Panc1 (cell line): ENCODE measurements around the gene PHOX2A. TPM values are rescaled to one million over a fixed set of nuclear protein-coding genes. Genes with fewer than 3 reads are reported as not detected.

Source experiments
- ATAC-seq: fragments of 200-7000 bp; cut with Tn5 transposase; 2 replicates; pipeline ENCODE4 v1.9.1; 2020; ENCODE audit warnings: mild to moderate bottlenecking, moderate library complexity
- BruUV-seq: library from RNA; stranded (reverse); fragments of 400-500 nt; replicated peaks from 2 replicates; lab custom pipeline; 2021; lab: Mats Ljungman, UMichigan
- CTCF ChIA-PET: fragments of 300-600 bp; sonication (Branson Sonifier 250); formaldehyde crosslinking; loops from one replicate; lab custom pipeline; 2022; ENCODE audit warnings: antibody characterized with exemption; lab: Charles Lee
- POLR2A ChIA-PET: fragments of 300-600 bp; sonication (Branson Sonifier 250); formaldehyde crosslinking; loops from one replicate; lab custom pipeline; 2022; ENCODE audit warnings: antibody characterized with exemption; lab: Charles Lee
- DNase-seq: peaks from one replicate; pipeline ENCODE4 v3.0.0-alpha.2; 2010; ENCODE audit warnings: low read depth, low spot score
- H3K27ac ChIP-seq: 2 replicates; pipeline ENCODE4 v1.5.1; 2011; ENCODE audit warnings: mild to moderate bottlenecking, low read length, inconsistent platforms
- H3K27me3 ChIP-seq: fragments of 200-500 bp; sonication (Bioruptor generic); 2 replicates; pipeline ENCODE4 v1.6.0; 2014; ENCODE audit warnings: low read length, inconsistent platforms; ENCODE audit not compliant: control insufficient read depth, insufficient read depth
- H3K36me3 ChIP-seq: fragments of 200-500 bp; sonication (Bioruptor generic); 2 replicates; pipeline ENCODE4 v1.5.1; 2014; ENCODE audit warnings: inconsistent platforms, mild to moderate bottlenecking, low read length, moderate library complexity; ENCODE audit not compliant: control insufficient read depth, insufficient read depth
- H3K4me1 ChIP-seq: 2 replicates; pipeline ENCODE4 v1.5.1; 2011; ENCODE audit warnings: inconsistent platforms, mild to moderate bottlenecking, low read length, moderate library complexity; ENCODE audit not compliant: control insufficient read depth, insufficient read depth
- H3K4me3 ChIP-seq, 2 experiments: 2 replicates each; pipeline ENCODE4 v1.5.1; 2011 to 2012; ENCODE audit warnings: low read depth in 2 of 2, low read length in 2 of 2, mild to moderate bottlenecking in 2 of 2, inconsistent platforms in 1 of 2, moderate library complexity in 1 of 2
- H3K9me3 ChIP-seq: fragments of 200-500 bp; sonication (Bioruptor generic); 2 replicates; pipeline ENCODE4 v1.5.1; 2014; ENCODE audit warnings: low read depth, mild to moderate bottlenecking, inconsistent platforms, low read length, moderate library complexity; ENCODE audit not compliant: control insufficient read depth, insufficient read depth
- POLR2AphosphoS5 ChIP-seq: IDR thresholded peaks from 2 replicates; pipeline ENCODE4 v1.6.1; 2012; ENCODE audit warnings: mild to moderate bottlenecking, low read depth, low read length, moderate library complexity
- SIN3A ChIP-seq: IDR thresholded peaks from 2 replicates; pipeline ENCODE4 v1.6.1; 2012; ENCODE audit warnings: low read depth, mild to moderate bottlenecking, low read length, moderate library complexity, borderline replicate concordance; ENCODE audit not compliant: insufficient read depth
- TCF7L2 ChIP-seq: IDR thresholded peaks from 2 replicates; pipeline ENCODE4 v1.6.1; 2011; ENCODE audit warnings: mild to moderate bottlenecking, low read depth, low read length, inconsistent platforms
- in situ Hi-C: cut with HindIII; loops from 2 replicates; pipeline ENCODE4 v1.10.0; 2016; ENCODE audit warnings: low sequenced_read_pairs, low pct_unique_long_range_greater_than_20kb
- intact Hi-C: fragments of 100-400 bp; cut with micrococcal nuclease; formaldehyde crosslinking; loops from one replicate; pipeline ENCODE4 v1.10.0; 2022; ENCODE audit not compliant: unreplicated experiment
- total RNA-seq: library from RNA; stranded (reverse); gene quantifications from one replicate; pipeline ENCODE4 v1.2.1, GENCODE V29; 2021; ENCODE audit not compliant: unreplicated experiment
- TF ChIP-seq, protein P1 (sequence below): fragments of 450-650 bp; IDR thresholded peaks from 2 replicates; pipeline ENCODE4 v1.5.1; 2017; ENCODE audit warnings: mild to moderate bottlenecking
- TF ChIP-seq, protein P2 (sequence below), 2 experiments: IDR thresholded peaks; 2 replicates each; pipeline ENCODE4 v1.6.1; 2011 to 2012; ENCODE audit warnings: low read depth in 2 of 2, control low read depth in 1 of 2, low read length in 1 of 2, mild to moderate bottlenecking in 1 of 2, moderate library complexity in 1 of 2; ENCODE audit not compliant: insufficient read depth in 1 of 2

Gene PHOX2A
- total RNA-seq, 1 experiment from 2014 or later = not detected

DNA sequence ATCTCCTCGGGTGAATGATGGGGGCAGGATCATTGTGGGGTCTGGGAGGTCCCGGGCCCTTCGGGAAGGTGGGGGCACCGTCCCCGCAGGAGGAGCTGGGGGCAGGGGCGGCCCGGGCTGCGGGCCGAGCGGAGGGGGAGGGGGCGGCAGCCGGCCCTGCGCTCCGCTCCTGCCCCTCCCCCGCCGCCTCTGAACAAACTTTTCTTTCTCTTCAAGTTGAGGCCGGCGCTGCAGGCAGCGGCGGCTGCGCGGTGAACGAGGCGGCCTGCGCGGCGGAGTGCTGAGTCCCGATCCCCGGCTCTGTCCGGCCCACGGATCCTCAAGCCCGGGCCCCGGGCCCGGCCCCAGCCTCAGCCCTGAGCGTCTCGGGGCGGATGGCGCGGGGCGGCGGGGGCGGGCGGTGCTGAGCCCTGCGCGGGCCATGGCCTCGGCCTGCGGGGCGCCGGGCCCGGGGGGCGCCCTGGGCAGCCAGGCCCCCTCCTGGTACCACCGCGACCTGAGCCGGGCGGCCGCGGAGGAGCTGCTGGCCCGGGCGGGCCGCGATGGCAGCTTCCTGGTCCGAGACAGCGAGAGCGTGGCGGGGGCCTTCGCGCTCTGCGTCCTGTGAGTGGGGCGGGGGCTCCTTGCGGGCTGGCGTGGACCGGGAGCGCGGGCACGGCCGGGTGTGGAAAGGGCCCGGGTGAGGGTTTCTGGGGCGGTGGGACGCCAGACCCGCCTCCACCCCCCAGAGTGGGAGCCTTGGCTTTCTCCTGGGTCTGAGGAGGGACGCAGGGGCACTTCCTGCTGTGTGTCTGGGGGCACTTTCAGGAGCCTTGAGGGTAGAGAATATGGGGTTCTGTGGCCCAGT lies 19.2 kb downstream of the PHOX2A start, which contains the start of gene INPPL1:
Gene INPPL1, plus strand, starts transcription at position 204 of the 847 bp plus-strand sequence. Its CDS starts 218 bp downstream, at position 422.
- ChIA-PET POLR2A (interaction anchor here (0.5 kb wide), 1 partner anchor 210 kb away, joined by 9 read pairs; no protein-coding TSS in a partner anchor), CTCF (interaction anchor here (0.9 kb wide), 1 partner anchor 42 kb away, joined by 3 read pairs; no protein-coding TSS in a partner anchor)
- Histone ChIP-seq H3K4me1 (peaks cover 22% of the 10 kb centered on the region), H3K9me3 (no peaks in the 10 kb centered on the region), H3K36me3 (peaks cover 3% of the 10 kb centered on the region; the same call in 1 of the 2 replicates), H3K4me3 (peak within 1 kb of the TSS; percentile 95), H3K27me3 (no peaks in the 10 kb centered on the region), H3K27ac (peak within 1 kb of the TSS; percentile 97)
- no peak for DNase-seq
- TF ChIP-seq SIN3A = no peak
- TF ChIP-seq, protein P1, sequence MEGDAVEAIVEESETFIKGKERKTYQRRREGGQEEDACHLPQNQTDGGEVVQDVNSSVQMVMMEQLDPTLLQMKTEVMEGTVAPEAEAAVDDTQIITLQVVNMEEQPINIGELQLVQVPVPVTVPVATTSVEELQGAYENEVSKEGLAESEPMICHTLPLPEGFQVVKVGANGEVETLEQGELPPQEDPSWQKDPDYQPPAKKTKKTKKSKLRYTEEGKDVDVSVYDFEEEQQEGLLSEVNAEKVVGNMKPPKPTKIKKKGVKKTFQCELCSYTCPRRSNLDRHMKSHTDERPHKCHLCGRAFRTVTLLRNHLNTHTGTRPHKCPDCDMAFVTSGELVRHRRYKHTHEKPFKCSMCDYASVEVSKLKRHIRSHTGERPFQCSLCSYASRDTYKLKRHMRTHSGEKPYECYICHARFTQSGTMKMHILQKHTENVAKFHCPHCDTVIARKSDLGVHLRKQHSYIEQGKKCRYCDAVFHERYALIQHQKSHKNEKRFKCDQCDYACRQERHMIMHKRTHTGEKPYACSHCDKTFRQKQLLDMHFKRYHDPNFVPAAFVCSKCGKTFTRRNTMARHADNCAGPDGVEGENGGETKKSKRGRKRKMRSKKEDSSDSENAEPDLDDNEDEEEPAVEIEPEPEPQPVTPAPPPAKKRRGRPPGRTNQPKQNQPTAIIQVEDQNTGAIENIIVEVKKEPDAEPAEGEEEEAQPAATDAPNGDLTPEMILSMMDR = no peak
- TF ChIP-seq, protein P2, sequence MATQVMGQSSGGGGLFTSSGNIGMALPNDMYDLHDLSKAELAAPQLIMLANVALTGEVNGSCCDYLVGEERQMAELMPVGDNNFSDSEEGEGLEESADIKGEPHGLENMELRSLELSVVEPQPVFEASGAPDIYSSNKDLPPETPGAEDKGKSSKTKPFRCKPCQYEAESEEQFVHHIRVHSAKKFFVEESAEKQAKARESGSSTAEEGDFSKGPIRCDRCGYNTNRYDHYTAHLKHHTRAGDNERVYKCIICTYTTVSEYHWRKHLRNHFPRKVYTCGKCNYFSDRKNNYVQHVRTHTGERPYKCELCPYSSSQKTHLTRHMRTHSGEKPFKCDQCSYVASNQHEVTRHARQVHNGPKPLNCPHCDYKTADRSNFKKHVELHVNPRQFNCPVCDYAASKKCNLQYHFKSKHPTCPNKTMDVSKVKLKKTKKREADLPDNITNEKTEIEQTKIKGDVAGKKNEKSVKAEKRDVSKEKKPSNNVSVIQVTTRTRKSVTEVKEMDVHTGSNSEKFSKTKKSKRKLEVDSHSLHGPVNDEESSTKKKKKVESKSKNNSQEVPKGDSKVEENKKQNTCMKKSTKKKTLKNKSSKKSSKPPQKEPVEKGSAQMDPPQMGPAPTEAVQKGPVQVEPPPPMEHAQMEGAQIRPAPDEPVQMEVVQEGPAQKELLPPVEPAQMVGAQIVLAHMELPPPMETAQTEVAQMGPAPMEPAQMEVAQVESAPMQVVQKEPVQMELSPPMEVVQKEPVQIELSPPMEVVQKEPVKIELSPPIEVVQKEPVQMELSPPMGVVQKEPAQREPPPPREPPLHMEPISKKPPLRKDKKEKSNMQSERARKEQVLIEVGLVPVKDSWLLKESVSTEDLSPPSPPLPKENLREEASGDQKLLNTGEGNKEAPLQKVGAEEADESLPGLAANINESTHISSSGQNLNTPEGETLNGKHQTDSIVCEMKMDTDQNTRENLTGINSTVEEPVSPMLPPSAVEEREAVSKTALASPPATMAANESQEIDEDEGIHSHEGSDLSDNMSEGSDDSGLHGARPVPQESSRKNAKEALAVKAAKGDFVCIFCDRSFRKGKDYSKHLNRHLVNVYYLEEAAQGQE (IDR thresholded peaks at IDR 0.05; ENCODE audit: insufficient read depth in 1 of 2, low read depth in 2 of 2, low read length in 1 of 2) = no peak
- no peak for TF ChIP-seq POLR2AphosphoS5
- no peak for TF ChIP-seq TCF7L2
- ATAC-seq = peak; percentile 10; the same call in 1 of the 2 replicates
- in situ Hi-C loops (no loop called here), intact Hi-C loops (no loop called here)
- no TSS peak for BruUV-seq

DNA sequence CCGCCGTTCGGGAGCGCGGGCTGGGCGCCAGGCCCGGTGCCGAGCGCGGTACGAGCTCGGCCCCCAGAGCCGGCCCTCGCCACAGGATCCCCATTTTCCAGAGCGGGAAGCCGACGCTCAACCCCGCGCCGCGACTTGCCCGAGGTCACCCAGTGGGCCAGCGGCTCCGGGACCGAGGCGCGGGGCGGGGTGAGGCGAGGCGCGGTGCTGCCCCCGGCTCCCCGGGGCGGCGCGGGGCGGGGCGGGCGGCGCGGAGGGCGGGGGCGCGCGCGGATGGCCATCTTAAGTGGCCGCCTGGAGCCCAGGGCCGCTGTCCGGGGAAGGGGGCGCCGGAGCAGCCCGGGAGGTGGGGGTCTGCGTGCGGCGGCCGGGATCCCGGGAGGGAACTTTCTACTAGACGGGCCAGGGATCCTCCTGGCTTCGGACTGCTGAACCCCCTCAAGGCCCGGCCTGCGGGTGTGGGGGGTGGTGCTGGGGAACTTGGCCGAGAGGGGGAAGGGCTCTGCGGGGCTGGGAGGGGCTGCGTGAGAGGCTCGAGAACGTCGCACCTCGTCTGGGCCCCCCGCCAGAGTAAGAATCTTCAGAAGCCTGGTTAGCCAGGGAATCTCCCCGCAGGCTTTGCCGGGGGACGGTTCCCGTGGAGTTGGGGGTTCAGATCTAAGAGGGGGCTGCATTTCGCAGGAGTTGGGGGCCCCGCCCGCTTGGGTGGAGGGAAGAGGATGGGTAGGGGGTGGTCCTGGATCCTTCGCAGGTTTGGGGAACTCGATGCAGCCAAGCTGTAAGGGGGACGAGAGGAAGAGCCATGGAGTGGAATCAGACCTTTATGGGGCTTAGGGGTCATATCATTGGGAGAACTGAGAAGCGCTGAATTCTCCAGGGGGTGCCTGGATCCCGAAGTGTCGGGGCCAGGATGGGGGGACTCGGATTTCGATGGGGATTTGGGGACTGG lies 20.1 kb downstream of the PHOX2A start:
- H3K4me1 ChIP-seq = peaks cover 22% of the 10 kb centered on the region
- ChIA-PET CTCF (interaction anchor here (0.6 to 0.7 kb wide), 2 partner anchors 14 to 199 kb away, joined by 4 read pairs; no protein-coding TSS in a partner anchor), POLR2A (no interaction called here)
- no peaks in the 10 kb centered on the region; the same call in 1 of the 2 replicates for H3K36me3 ChIP-seq
- ATAC-seq = peak; percentile 87
- in situ Hi-C loops = no loop called here
- peak overlapping the region; percentile 97 for H3K27ac ChIP-seq
- H3K4me3 ChIP-seq = peak overlapping the region; percentile 95
- TF ChIP-seq SIN3A (peak; percentile 46; the same call in 1 of the 2 replicates), TCF7L2 (no peak)
- no TSS peak for BruUV-seq
- H3K9me3 ChIP-seq = no peaks in the 10 kb centered on the region
- DNase-seq = no peak
- intact Hi-C loops = no loop called here
- H3K27me3 ChIP-seq = no peaks in the 10 kb centered on the region
